NCI-H1092 (cell line): ENCODE data around the gene GATB.
A peak's percentile ranks its signal among the peaks of the same experiment; 100 is the strongest.

Source experiments
- DNase-seq: peaks from one replicate; lab custom pipeline; 2025; lab: John Stamatoyannopoulos, UW

GATB gene

DNA sequence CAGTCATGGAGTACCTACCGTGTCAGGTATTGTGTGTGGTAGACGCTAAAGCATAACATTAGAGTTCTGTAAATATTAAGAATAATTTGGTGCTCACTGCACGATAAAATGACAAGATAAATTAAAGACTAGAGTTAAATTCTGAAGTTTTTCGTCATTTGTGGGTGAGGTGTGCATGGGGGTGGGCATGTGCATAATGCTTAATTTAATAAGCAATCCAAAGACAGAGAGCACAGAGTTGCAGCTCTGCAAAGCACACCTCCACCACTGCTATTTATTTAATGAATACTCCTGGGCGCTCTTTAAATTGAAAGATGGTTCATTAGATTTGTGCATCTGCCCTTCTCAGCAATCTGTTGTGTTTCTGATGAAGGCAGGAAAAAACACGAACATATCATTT, 62.6 kb downstream of the GATB start:
- no peak for DNase-seq

DNA sequence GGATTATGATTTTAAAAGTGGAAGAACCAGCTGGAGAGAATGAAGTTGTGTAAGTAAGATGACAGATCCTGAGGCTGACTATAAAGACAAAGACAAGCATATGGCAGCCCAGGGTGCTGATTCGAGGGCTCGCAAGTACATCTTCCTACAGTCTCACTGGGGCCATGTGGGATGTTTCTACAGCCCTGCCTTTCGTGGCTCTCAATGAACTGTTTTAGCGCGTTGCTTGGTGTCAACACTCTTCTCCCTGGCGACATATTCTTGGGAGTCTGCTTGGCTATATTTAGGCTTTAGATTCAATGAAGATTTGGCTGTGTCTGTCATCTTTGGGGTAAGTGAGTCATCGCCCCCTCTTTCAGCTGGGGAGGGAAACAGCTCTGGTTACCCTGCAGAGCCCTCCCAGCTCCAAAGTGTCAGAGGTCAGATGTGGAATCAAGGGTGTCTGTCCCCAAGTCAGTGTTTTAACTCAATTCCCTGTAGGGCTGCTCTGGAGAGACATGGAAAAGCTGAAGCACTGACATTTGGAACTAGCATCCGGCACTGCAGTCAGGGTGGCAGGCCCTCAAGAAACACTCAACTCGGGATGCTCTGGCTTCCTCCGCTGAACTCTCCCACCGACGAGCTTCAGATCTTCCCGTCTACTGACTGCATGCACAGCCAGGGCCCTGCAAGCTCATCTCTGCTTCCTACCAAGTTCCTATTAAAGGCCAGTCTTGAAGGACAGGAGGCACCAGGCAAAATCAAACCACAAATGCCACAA, 65.7 kb downstream of the GATB start:
- DNase-seq: no peak

DNA sequence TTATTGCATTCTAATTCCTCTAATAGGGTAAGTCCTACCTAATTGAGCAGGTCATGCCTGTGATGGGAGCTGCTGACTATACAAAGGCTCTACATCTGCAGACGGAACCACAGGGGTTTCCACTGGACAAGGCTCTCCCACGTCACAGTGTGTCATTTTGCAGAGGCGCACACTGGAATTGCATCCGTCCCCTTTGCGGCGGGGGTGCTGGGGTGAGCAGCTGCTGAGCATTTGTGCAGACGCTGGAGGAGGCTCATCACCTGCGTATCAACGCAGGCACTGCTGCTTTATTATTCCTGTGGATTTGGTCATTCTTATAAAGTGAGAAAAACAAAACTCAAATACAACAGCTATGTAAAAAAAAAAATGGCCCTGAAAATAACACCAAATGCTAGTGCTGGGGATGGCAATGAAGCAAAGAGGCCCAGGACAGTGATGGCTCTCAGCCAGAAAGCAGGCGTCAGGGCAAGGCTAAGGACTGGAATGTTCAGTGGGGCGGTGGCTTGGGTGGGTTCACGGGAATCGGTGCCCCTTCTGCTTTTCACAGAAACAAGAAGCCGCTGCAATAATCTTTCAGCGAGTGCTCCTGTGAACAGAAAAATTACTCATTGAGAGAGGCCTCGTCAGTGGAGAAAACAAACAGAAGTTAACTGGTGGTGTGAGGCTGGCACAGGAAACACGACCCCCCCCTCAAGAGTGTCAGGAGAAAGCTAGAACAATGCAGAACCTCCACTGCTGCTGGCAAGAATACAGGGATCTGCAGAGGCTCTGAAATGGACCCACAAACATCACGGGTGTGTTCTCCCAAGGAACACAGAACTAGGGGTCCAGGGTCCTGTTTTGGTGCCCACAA, 67.8 kb downstream of the GATB start:
- DNase-seq: no peak

DNA sequence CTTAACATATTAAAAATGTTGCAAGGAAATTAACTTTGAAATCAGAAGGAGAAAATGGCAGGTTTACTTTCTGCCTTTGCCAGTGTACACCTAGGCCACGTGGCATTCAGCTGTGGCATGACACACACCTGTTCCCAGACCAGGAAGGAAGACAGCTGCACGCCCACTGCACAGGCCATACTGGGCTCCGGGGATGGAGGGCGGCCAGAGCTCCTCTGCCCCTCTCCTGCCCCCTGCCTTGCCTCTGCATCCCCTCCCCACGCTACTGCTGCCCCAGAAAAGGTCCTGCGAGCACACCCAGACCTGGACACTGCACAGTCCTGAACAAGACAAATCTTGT, 68.4 kb downstream of the GATB start:
- no peak for DNase-seq

DNA sequence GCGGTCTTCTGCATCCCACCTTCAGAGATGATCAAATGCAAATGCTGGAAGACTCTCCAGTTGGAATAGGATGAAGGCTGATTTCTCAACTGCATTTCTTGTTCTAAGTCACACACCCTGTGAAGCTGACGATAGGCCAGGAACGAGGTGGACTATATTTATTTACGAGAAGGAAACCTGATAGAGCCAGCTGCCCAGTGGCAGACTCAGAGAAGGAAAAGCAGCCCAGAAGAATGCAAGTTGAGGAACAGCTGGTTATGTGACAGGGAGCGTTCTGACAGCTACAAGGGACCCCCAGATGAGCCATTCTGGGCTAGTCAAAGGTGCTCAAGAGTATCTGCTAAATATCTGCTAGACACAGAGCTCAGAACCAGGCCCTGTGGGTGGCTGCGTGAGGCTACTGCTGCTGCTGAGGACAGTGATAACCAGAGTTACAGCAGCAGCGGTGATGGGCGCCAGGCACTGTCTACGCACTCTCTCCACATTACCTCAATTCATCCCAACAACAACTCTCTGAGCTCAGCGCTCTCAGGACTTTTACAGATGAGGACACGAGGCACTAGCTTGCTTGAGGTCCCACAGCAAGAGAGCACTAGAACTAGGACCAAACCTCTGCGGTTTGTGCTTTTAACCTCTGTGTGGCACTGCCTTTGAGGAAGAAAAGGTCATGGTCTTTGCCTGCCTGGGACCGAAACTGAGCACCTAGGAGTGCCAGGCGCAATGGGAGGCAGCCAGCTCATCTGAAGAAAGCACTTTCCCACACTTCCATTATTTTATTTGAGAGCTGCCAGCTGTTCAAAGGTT, 69.0 kb downstream of the GATB start:
- DNase-seq: no peak

DNA sequence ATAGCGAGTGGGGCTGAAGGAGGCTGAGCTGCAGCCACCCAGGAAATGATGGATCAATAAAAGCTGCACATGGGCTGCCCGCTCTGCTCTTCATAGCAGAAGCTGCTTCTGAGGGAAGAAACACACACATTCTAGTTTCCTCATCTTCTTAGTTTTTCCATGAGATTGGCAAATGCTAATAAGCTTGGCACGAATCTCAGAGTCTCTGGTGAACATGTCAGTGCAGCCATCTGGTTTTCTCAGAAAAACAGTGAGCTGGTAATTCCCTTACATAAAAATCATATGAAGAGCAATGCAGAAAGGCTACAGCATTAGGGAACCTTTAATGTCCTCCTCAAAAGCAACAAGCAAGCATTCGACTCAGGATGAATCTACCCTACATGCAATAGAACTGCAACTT, 69.9 kb downstream of the GATB start:
- no peak for DNase-seq

DNA sequence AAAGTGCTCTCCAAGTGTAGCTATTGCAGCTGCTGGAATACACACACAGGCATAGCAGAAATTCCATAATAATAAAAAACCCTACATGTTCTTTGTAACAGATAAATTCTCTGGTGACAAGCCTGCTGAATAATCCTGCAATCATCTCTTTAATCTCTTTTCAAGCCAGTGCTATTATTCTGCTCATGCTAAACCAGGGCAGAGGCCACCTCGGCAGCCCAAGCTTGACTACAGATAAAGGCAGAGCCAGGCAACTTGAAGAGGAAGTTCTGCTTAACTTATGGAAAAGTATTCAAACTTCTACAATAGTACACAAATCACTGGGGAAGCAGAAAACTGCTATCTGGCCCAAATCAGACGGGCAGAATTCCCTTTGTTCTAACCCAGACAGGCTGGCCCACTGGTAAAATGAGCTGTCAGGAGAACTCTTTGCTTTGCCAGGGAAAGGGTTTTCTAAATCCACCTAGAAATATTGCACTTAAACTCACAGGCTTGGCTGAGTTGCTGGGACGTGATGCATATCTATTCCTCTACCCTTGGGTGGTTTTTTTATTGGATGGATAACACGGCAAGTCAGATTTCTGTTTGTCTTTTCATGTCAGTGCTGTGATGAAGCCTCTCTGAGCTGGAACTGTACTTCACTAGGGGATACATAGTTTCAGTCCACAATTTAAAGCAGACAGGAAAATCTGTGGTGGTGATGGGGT, 70.5 kb downstream of the GATB start:
- no peak for DNase-seq

DNA sequence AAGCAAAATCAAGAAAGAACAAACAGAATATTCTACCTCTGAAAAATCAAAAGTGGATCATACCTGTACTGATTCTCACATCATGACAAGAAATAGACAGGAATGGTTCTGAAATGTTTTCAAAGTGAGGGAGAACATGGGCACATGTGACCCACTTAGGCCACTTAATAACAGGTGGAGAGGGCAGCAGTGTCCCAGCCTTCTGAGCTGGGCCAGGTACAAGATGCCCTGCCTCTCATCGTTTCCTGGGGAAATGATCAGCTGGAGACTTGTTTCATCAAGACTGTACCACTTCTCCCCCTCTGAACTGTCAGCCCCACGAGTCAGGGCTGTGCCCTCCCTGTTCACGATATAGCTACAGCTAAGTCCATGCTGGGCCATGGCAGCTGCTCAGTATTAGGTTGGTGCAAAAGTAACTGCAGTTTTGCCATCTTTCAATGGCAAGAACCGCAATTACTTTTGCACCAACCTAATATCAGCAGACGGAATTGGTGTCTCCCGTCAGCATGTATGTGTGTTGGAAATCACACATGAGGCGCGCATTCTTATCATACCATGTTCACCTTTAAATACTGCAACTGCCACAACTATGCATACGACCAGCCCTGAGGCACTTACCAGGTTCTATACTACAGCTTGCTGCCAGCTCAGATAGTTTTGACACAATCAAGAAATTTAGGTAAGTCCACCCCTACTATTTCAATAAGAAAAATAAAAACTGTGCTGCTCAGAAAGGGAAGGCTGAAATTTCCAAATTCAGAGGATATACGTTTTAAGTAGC, 71.4 kb downstream of the GATB start:
- DNase-seq: no peak

DNA sequence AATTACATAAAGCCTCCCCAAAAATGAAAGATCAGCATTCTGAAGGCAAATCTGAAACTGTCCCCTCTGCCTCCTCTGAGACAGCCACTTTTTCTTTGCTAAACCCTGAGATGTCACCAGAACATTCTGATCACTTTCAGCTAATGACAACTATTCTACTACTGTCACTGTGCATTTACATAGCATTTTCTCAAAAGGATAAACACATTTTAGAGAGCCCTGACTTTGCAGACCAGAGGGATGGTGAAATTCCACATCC, 72.1 kb downstream of the GATB start:
- no peak for DNase-seq

DNA sequence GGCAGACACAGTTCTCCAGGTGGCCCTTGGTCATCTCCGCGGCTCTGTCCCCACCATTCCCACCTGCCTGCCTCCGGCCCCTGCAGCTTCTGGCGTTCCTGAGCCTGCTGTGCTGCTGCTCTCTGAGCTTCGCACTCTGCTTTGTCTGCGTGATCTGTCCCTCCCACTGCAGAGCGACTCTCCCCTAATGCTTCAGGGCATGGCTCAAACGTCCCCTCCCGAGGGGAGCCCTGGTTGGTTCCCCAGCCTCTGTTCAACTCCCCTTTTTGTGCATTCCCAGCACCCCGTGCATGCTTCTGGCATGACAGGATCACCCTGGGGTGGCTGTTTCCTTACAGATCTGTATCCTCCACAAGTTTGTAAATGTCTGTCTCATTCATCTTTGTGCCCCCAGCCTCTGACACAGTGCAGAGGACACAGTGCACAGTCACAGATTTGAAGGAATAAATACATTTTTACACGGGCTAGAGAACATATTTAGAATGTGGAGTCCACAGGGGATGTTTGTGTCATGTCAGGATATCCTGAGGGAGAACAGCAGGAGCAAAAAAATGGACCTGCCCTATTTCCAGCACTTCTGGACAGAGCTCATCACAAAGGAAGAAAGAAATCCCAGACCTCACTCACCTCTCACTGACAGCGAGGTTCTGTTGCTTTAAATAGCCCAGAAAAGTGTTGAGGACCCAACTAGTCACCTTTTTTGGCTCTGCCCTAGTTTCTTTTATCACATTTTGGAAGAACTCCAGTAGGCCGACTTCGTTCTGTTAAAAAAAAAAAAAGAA, 72.6 kb downstream of the GATB start:
- DNase-seq: no peak

DNA sequence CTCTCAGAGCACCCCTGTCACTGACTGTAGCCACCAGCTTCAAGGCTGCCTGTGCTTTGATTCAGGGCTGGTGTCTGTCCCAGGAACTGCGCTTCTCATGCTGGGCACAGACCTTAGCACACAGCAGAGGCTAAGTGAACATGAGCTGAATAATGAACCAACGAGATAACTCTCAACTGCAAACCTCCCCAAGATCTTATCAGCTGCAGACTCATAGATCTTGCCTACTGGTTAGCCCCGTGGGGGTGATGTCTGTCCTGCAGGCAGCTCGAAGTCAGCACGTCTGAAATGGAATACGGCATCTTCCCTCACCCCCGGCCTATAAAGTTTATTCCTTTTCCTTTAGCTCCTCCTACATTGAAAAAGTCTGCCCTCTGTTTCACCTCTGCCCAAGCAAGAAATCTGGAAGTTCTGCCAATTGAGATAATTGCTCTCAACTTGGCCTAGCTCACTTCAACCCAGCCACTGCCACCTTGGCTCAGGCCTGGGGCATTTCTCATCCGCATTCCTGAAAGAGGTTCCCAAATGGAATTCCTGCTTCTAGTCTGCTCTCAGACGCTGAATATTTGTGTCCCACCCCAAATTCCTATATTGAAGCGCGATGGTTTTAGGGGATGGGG, 73.7 kb downstream of the GATB start:
- no peak for DNase-seq

DNA sequence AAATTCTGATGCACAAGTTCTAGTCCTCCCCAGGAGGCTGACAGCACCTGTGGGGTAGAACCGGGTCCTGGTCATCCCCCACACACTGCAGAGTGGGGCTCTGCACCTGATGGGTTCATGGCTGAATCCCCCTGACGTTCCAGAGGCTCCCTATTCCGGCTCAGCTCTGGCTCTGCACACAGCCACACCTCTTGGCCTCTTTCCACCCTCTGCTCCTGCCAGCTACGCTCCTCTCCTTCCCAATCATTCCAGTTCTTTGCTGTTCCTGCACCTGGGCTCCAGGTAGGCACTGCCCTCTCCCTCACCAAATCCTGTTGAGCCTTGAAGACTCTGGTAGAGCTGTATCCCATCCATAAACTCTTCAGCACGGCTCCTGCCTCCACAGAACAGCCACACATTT, 75.5 kb downstream of the GATB start:
- DNase-seq: no peak

DNA sequence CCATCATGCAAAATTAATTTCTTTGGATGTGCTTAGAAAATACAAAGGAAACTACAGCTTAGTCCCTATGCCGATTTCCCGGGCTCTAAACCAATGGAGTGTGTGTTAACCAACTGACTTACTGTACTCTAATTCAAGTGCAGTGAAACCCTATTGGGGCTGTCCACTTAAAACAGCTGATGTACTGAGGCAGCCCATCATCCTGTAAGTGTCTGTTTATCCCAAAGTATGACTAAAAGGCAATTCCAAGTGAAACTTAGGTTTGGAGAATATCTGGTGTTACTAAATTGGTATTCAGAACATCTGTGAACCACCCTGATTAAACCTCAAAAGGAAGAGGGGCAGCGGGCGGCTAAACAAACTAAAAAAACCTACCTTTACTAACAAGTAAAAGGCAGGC, 79.7 kb downstream of the GATB start:
- DNase-seq: no peak

DNA sequence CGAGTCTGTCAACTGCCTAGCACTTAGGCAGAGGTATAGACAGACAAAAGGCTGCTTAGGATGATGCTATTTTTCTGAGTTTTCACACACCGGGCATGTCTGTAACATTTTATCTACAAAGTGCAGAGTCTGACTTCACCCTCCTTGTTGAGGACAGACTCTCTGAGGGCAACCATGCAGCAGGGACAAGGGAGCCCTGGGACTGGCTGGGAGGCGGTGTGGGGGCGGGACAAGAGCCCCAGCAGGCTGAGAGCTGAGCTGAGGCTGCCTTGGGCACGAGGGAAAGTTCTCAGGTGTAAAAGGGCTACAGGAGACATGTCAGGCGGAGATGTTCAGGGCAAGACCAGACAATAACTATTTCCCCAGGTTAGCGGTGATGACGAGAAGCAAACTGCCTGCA, 81.6 kb downstream of the GATB start:
- DNase-seq: no peak

DNA sequence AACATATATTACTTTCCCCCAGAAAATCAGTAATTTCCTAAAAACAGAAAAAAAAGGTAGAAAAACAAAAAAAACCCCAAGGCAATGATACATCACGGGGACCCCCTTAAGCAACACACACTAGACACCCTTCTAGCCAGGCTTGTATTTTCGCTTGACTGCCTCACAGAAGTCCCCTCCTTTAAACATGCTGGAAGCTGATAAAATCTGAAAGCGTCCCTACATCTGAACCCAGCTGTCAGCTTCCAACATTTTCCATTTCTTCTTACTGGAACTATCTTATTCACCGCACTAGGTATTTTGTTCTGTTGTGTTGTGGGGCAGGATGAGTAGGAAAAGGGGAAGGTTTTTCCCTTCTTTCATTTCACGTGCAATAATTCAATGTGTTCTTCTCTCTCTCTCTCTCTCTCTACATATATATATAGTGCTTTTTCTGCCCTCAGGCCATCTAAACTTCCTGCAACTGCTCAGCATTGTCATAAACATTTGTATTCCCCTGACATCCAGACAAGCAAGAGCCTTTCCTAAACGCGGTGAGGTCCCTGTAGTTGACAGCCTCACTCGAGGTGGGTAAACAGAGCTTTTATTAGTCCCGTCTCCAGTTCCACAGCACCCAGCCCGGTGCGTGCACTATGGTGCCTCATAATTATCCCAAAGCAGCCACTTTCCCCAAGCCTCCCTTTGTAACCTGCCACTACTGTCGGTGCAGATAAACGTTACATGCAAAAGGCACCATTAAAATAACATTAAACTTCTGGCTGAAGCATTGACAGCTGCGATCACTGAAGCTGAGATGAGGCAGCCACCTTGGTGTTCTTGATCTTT, 82.5 kb downstream of the GATB start:
- peak; percentile 73 for DNase-seq

DNA sequence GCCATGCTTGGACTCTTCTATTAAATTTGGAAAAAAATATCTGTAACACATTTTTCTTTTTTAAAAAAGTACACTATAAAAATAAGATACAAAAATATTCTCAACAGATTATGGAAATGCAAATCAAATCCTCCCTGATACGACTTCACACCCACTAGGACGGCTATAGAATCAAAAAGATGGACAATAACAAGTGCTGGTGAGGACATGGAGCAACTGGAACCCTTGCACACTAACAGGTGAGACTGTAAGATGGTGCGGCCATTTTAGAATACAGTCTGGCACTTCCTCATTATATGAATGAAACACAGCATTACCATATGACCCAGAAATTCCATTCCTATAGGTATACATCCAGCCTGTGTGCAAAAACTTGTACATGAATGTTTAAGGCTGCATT, 83.6 kb downstream of the GATB start:
- DNase-seq: no peak

DNA sequence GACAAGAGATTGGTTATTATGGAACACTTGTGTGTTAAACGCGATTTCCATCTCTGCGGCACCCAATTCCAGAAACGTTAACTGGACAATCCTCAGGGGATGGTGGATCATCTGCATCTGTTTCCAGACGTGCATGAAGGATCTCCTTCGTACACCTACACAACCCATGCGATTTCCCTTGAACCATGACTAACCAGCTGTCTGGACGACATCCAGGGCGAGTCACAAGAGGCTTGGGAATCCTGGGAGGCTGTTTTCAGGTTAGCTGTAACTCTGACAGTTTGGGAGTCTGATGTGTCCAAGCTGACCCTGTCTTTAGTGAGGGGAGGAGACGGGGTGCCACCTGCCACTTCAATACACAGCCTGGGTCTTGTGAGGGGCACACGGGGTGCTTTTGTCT, 84.5 kb downstream of the GATB start:
- DNase-seq: peak; percentile 19

DNA sequence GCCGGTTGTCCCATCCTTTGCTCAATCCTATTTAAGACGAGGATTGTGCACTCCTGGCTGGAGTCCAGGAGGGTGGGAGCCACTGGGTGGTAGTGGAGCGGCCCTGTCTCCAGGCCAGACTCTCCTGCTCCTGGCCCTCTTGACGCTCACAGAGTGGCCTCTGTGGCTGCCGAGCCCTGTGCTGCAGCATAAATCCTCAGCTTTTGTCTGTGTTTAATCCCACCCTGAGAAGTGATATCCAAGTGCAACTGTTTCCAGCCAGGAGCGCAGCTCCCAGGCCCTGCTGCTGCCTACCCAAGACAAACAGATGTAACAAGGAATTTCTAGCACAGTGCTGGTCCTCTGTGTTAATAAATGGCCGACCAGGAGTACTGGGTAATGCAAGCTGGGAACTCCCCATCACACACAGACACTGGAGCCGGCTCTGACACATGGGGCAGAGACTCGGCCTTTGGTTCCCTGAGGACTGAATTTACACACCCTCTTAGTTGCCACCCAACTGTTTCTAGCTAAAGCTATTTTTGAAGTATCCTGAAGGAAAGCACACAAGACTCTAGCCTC, 85.3 kb downstream of the GATB start:
- no peak for DNase-seq

DNA sequence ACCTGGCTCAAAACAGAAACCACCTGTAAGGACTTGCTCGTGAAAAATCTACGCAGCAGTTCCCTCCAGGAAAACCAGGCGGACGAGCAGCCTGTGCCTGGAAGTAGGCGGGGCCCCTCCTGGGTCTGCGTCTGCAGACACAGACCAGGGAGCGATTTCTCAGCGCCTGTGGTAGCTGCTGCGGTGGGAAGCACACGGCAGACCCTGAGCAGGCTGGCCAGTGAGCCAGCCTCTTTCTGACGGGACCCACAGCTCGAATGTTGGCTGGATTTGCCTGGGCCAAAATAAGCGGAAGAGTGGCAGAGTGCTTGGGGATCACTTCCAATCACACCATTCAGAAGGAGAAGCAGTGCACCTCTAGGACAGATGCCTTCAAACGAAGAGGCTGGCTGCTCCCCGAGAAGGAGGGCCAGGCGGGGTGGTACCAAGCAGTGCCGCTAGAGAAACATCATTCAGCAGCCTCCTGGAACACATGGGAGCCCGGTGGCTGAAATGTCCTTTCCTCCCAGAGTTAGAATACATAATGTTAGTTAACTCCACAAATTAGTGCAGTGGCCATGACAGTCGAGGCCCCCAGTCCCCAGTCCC, 85.9 kb downstream of the GATB start:
- peak; percentile 14 for DNase-seq
